OCI-LY1 (cell line): ENCODE measurements around the gene ABHD3.

Experiments
- H2AFZ ChIP-seq: fragments of 200-600 bp; sonication (generic), shearing (Covaris generic); 2 replicates; pipeline ENCODE4 v1.6.0; 2014; ENCODE audit warnings: antibody characterized with exemption, mild to moderate bottlenecking, low read length
- H3F3A ChIP-seq: fragments of 200-600 bp; sonication (generic), shearing (Covaris generic); 2 replicates; pipeline ENCODE4 v1.6.0; 2014; ENCODE audit warnings: mild to moderate bottlenecking, antibody characterized with exemption, low read length, moderate library complexity; ENCODE audit not compliant: insufficient read depth
- H3K27ac ChIP-seq: fragments of 200-600 bp; sonication (generic); 2 replicates; pipeline ENCODE4 v1.5.1; 2014; ENCODE audit warnings: low read length, mixed run types, mild to moderate bottlenecking, low read depth; ENCODE audit not compliant: poor library complexity, severe bottlenecking
- H3K27me3 ChIP-seq: fragments of 200-600 bp; sonication (generic); 2 replicates; pipeline ENCODE4 v1.6.0; 2014; ENCODE audit warnings: antibody characterized with exemption, mild to moderate bottlenecking, low read length, moderate library complexity; ENCODE audit not compliant: insufficient read depth
- H3K36me3 ChIP-seq: fragments of 200-600 bp; sonication (generic); 2 replicates; pipeline ENCODE4 v1.6.1; 2014; ENCODE audit warnings: mild to moderate bottlenecking, antibody characterized with exemption, low read length, moderate library complexity, mixed read lengths; ENCODE audit not compliant: insufficient read depth
- H3K4me1 ChIP-seq: fragments of 200-600 bp; sonication (generic); 2 replicates; pipeline ENCODE4 v1.5.1; 2014; ENCODE audit warnings: mild to moderate bottlenecking, low read length, moderate library complexity; ENCODE audit not compliant: insufficient read depth, severe bottlenecking
- H3K4me2 ChIP-seq: fragments of 200-600 bp; sonication (generic), shearing (Covaris generic); 2 replicates; pipeline ENCODE4 v1.6.1; 2014; ENCODE audit warnings: low read length
- H3K4me3 ChIP-seq: fragments of 200-600 bp; sonication (generic); 2 replicates; pipeline ENCODE4 v1.5.1; 2014; ENCODE audit warnings: low read length, low read depth, mild to moderate bottlenecking, mixed read lengths; ENCODE audit not compliant: poor library complexity, severe bottlenecking
- H3K79me2 ChIP-seq: fragments of 200-600 bp; shearing (Covaris generic); 2 replicates; pipeline ENCODE4 v1.6.1; 2016; ENCODE audit warnings: mixed run types, low read length, mixed read lengths; ENCODE audit not compliant: insufficient read depth
- H3K9ac ChIP-seq: fragments of 200-600 bp; sonication (generic), shearing (Covaris generic); 2 replicates; pipeline ENCODE4 v1.6.1; 2014; ENCODE audit warnings: mild to moderate bottlenecking, low read length, mixed read lengths
- H3K9me2 ChIP-seq: fragments of 200-600 bp; sonication (generic), shearing (Covaris generic); 2 replicates; pipeline ENCODE4 v1.6.1; 2014; ENCODE audit warnings: low read depth, mild to moderate bottlenecking, low read length, mixed read lengths
- H3K9me3 ChIP-seq: fragments of 200-600 bp; shearing (Covaris generic); 2 replicates; pipeline ENCODE4 v1.6.1; 2014; ENCODE audit warnings: low read length, mixed read lengths
- H4K20me1 ChIP-seq: fragments of 200-600 bp; sonication (generic), shearing (Covaris generic); 2 replicates; pipeline ENCODE4 v1.6.0; 2016; ENCODE audit warnings: mild to moderate bottlenecking, low read length; ENCODE audit not compliant: insufficient read depth
- CTCF ChIP-seq: fragments of 200-600 bp; sonication (generic), shearing (Covaris generic); IDR thresholded peaks from 2 replicates; pipeline ENCODE4 v1.5.1; 2017; ENCODE audit warnings: mild to moderate bottlenecking, antibody characterized with exemption, low read length, moderate library complexity, mixed read lengths
- EZH2 ChIP-seq: fragments of 200-600 bp; sonication (generic), shearing (Covaris generic); IDR thresholded peaks from 2 replicates; pipeline ENCODE4 v1.8.0; 2017; ENCODE audit warnings: borderline replicate concordance, mixed run types, mild to moderate bottlenecking, antibody characterized with exemption, low read length, moderate library complexity, mixed read lengths

The ABHD3 gene

GRCh38 chr18:21663578-21663977 lies 41.0 kb downstream of the ABHD3 start:
- H3K4me3 ChIP-seq, result no peak overlapping the region
- TF ChIP-seq EZH2, result no peak
- no peak for TF ChIP-seq CTCF
- H2AFZ ChIP-seq, result no peak overlapping the region
- H3K4me2 ChIP-seq, result no peak overlapping the region
- no peak overlapping the region for H3K27ac ChIP-seq
- no peaks in the 10 kb centered on the region for H3K4me1 ChIP-seq
- no peaks in the 10 kb centered on the region for H4K20me1 ChIP-seq
- peaks cover 57% of the 10 kb centered on the region for H3K36me3 ChIP-seq
- no peaks in the 10 kb centered on the region for H3F3A ChIP-seq
- no peaks in the 10 kb centered on the region for H3K9me2 ChIP-seq
- no peaks in the 10 kb centered on the region for H3K79me2 ChIP-seq
- H3K9ac ChIP-seq, result no peak overlapping the region
- H3K27me3 ChIP-seq, result no peaks in the 10 kb centered on the region
- no peaks in the 10 kb centered on the region for H3K9me3 ChIP-seq

- Histone ChIP-seq H2AFZ (no peak overlapping the region), H3K9me2 (no peaks in the 10 kb centered on the region), H3K27me3 (no peaks in the 10 kb centered on the region), H3F3A (no peaks in the 10 kb centered on the region), H3K27ac (no peak overlapping the region), H4K20me1 (no peaks in the 10 kb centered on the region), H3K36me3 (peaks cover 63% of the 10 kb centered on the region), H3K9me3 (no peaks in the 10 kb centered on the region), H3K79me2 (no peaks in the 10 kb centered on the region), H3K4me1 (no peaks in the 10 kb centered on the region), H3K4me3 (no peak overlapping the region), H3K4me2 (no peak overlapping the region), H3K9ac (no peak overlapping the region)
- TF ChIP-seq EZH2 (no peak), CTCF (no peak)
Measured at GRCh38 chr18:21662581-21662980, 42.0 kb downstream of the ABHD3 start.

- H3K27ac ChIP-seq, result no peak overlapping the region
- no peak overlapping the region for H2AFZ ChIP-seq
- H3K9ac ChIP-seq, result no peak overlapping the region
- H3K4me2 ChIP-seq, result no peak overlapping the region
- no peaks in the 10 kb centered on the region for H3F3A ChIP-seq
- no peak overlapping the region for H3K4me3 ChIP-seq
- no peaks in the 10 kb centered on the region for H3K27me3 ChIP-seq
- H3K36me3 ChIP-seq, result peaks cover 76% of the 10 kb centered on the region
- no peaks in the 10 kb centered on the region for H3K9me3 ChIP-seq
- H3K79me2 ChIP-seq, result no peaks in the 10 kb centered on the region
- H3K4me1 ChIP-seq, result no peaks in the 10 kb centered on the region
- TF ChIP-seq EZH2, result no peak
- TF ChIP-seq CTCF, result no peak
- no peaks in the 10 kb centered on the region for H3K9me2 ChIP-seq
- no peaks in the 10 kb centered on the region for H4K20me1 ChIP-seq
Measured at GRCh38 chr18:21660078-21660477, 44.5 kb downstream of the ABHD3 start.
